ENCODE measurements around the gene WNT11. TPM values are rescaled to one million over a fixed set of nuclear protein-coding genes. Genes with fewer than 3 reads are reported as not detected.

The WNT11 gene
- total RNA-seq, 1 donor from 2014 or later: 4.1 TPM

GRCh38 chr11:76237914-76238313 lies 31.6 kb upstream of the WNT11 start:
- Mint-ChIP-seq H3K27me3 (ENCODE audit: unreplicated experiment) (peaks cover 2% of the 10 kb centered on the region), H3K36me3 (ENCODE audit: unreplicated experiment) (no peaks in the 10 kb centered on the region), H3K9me3 (ENCODE audit: unreplicated experiment) (no peaks in the 10 kb centered on the region), H3K27ac (ENCODE audit: unreplicated experiment) (no peak overlapping the region), H3K4me1 (ENCODE audit: unreplicated experiment) (peaks cover 17% of the 10 kb centered on the region), H3K4me3 (ENCODE audit: unreplicated experiment) (no peak overlapping the region)
- TF ChIP-seq CTCF (IDR thresholded peaks at IDR 0.05): peak; percentile 11
- no peak for DNase-seq (ENCODE audit: extremely low spot score, unreplicated experiment)

- no peaks in the 10 kb centered on the region for H3K9me3 Mint-ChIP-seq (ENCODE audit: unreplicated experiment)
- H3K36me3 Mint-ChIP-seq (ENCODE audit: unreplicated experiment): no peaks in the 10 kb centered on the region
- H3K4me1 Mint-ChIP-seq (ENCODE audit: unreplicated experiment): peaks cover 22% of the 10 kb centered on the region
- H3K4me3 Mint-ChIP-seq (ENCODE audit: unreplicated experiment): peak overlapping the region; percentile 98
- TF ChIP-seq CTCF (IDR thresholded peaks at IDR 0.05): no peak
- no peak overlapping the region for H3K27ac Mint-ChIP-seq (ENCODE audit: unreplicated experiment)
- no peak for DNase-seq (ENCODE audit: extremely low spot score, unreplicated experiment)
- H3K27me3 Mint-ChIP-seq (ENCODE audit: unreplicated experiment): peaks cover 2% of the 10 kb centered on the region
These were observed 30.8 kb upstream of the WNT11 start for GRCh38 chr11:76237000-76237649.

- no peak for DNase-seq (ENCODE audit: extremely low spot score, unreplicated experiment)
- H3K36me3 Mint-ChIP-seq (ENCODE audit: unreplicated experiment): no peaks in the 10 kb centered on the region
- H3K27ac Mint-ChIP-seq (ENCODE audit: unreplicated experiment): peak overlapping the region; percentile 86
- H3K27me3 Mint-ChIP-seq (ENCODE audit: unreplicated experiment): peaks cover 2% of the 10 kb centered on the region
- H3K4me3 Mint-ChIP-seq (ENCODE audit: unreplicated experiment): peak overlapping the region; percentile 98
- TF ChIP-seq CTCF (IDR thresholded peaks at IDR 0.05): no peak
- H3K9me3 Mint-ChIP-seq (ENCODE audit: unreplicated experiment): no peaks in the 10 kb centered on the region
- peaks cover 26% of the 10 kb centered on the region for H3K4me1 Mint-ChIP-seq (ENCODE audit: unreplicated experiment)
These were observed 30.0 kb upstream of the WNT11 start for GRCh38 chr11:76236092-76236999.

- Mint-ChIP-seq H3K27me3 (ENCODE audit: unreplicated experiment) (peaks cover 10% of the 10 kb centered on the region), H3K27ac (ENCODE audit: unreplicated experiment) (peak overlapping the region; percentile 86), H3K9me3 (ENCODE audit: unreplicated experiment) (no peaks in the 10 kb centered on the region), H3K36me3 (ENCODE audit: unreplicated experiment) (no peaks in the 10 kb centered on the region), H3K4me3 (ENCODE audit: unreplicated experiment) (peak overlapping the region; percentile 98), H3K4me1 (ENCODE audit: unreplicated experiment) (peaks cover 26% of the 10 kb centered on the region)
- no peak for TF ChIP-seq CTCF (IDR thresholded peaks at IDR 0.05)
- peak; percentile 97 for DNase-seq (ENCODE audit: extremely low spot score, unreplicated experiment)
These were observed 29.2 kb upstream of the WNT11 start for GRCh38 chr11:76235233-76236091.
